Epithelial cell of proximal tubule (primary cell): ENCODE measurements around the gene CEP152. TPM values are rescaled to one million over a fixed set of nuclear protein-coding genes. Genes with fewer than 3 reads are reported as not detected.

Source experiments
- DNase-seq: peaks from one replicate; pipeline ENCODE4 v3.0.0-alpha.2; 2011; ENCODE audit warnings: low read depth
- H3K4me3 ChIP-seq: 2 replicates; pipeline ENCODE4 v1.5.1; 2011; ENCODE audit warnings: low read depth, mild to moderate bottlenecking, low read length
- total RNA-seq: library from RNA; depleted of rRNA; stranded (reverse); fragments of >200 nt; gene quantifications from 2 replicates; pipeline ENCODE4 v1.2.3, GENCODE V29; 2015
- TF ChIP-seq, protein P1 (sequence below): conservative IDR thresholded peaks from 2 replicates; pipeline ENCODE4 v1.5.1; 2012; ENCODE audit warnings: low read depth, mild to moderate bottlenecking, low read length

CEP152 gene
- total RNA-seq, 1 donor from 2014 or later: 14.1 TPM

DNA sequence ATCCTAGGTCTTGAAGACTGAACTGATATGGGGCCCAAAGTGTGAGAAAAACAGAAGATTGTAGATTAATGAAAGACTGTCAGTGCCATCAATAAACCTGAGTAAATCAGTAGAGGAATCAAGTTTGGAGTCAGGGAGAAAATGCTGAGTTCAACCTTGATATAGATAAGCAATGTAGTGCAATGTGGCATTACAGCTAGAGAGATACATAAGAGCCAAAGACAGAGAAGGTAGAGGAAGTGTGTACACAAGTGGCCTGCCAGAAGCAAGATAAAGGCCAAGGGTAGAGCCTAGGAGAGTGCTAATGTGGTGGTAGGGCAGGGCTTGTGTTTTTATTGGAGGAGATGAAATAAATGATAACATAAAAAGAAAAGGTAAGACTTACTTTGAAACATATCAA lies 41.1 kb upstream of the CEP152 start:
- no peak for DNase-seq
- TF ChIP-seq, protein P1, sequence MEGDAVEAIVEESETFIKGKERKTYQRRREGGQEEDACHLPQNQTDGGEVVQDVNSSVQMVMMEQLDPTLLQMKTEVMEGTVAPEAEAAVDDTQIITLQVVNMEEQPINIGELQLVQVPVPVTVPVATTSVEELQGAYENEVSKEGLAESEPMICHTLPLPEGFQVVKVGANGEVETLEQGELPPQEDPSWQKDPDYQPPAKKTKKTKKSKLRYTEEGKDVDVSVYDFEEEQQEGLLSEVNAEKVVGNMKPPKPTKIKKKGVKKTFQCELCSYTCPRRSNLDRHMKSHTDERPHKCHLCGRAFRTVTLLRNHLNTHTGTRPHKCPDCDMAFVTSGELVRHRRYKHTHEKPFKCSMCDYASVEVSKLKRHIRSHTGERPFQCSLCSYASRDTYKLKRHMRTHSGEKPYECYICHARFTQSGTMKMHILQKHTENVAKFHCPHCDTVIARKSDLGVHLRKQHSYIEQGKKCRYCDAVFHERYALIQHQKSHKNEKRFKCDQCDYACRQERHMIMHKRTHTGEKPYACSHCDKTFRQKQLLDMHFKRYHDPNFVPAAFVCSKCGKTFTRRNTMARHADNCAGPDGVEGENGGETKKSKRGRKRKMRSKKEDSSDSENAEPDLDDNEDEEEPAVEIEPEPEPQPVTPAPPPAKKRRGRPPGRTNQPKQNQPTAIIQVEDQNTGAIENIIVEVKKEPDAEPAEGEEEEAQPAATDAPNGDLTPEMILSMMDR: no peak
- H3K4me3 ChIP-seq: no peak overlapping the region

DNA sequence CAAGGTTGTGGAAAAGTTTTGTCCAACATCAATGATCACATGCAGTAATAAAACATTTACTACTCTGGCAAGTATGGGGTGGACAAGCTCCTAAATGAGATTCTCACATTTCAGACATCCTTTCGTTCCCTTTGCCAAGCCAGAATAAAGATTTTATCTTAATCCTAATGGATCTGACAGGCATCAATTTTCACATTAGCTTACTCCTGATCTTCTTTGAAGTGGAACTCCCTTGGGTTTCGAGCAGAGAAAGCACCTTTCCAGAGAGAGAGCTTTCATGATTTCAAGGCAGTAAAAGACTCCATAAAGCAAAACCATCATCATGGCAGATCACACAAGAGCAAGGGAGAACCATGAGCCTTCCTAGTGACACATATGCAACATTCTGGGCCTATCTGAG lies 39.8 kb upstream of the CEP152 start:
- DNase-seq: no peak
- H3K4me3 ChIP-seq: no peak overlapping the region
- TF ChIP-seq, protein P1: no peak

DNA sequence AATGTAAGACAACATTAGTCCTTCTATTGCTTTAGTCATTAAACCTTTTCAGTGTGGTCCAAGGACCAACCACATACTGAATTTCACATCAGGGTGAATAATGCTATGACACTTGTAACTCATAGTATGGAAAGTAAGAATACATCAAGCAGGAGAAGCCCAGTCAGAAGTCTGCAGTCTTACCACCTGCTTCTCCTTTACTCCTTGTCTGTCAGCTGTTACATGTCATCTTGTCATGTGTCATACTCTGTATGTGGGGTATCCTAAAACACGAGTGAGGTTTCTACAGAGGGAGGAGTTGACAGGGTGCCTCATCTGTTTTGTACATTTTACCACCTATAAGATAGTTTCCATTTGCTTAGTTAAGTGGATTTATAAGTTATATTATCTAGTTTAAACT lies 34.3 kb upstream of the CEP152 start:
- no peak for DNase-seq
- no peak overlapping the region for H3K4me3 ChIP-seq
- TF ChIP-seq, protein P1: no peak

DNA sequence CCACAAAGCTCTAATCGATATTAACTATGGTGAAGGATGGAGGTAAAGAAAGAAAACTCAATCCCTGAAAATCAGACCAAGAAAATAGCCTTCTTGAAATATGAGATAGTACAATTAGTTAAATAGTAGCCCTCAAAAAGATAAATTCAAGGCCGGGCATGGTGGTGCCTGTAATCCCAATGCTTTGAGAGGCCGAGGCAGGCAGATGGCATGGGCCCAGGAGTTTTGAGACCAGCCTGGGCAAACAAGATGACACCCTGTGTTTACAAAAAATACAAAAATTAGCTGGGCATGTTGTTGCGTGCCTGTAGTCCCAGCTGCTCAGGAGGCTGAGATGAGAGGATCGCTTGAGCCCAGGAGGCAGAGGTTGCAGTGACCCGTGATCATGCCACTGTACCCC lies 31.6 kb upstream of the CEP152 start:
- TF ChIP-seq, protein P1: no peak
- H3K4me3 ChIP-seq: no peak overlapping the region
- DNase-seq: no peak

DNA sequence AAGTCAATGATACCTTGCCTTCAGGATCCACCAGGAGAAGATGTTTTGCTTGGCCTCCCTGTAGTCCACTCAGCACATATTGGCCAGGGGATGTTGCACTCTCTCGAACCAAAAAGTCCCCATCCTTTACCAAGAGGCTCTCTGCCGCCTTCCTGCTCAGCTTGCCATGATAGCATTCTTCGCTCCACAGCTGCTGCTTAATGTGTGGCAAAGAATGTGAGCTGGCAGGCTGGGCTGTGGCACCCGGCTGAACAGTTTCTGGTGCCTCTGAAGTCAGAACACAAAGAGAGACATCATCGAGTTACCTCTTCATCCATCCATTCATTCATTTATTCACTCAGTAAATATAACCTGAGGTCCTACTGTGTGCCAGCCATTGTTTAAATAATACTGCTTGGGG lies 23.9 kb upstream of the CEP152 start:
- TF ChIP-seq, protein P1: no peak
- no peak overlapping the region for H3K4me3 ChIP-seq
- DNase-seq: no peak

DNA sequence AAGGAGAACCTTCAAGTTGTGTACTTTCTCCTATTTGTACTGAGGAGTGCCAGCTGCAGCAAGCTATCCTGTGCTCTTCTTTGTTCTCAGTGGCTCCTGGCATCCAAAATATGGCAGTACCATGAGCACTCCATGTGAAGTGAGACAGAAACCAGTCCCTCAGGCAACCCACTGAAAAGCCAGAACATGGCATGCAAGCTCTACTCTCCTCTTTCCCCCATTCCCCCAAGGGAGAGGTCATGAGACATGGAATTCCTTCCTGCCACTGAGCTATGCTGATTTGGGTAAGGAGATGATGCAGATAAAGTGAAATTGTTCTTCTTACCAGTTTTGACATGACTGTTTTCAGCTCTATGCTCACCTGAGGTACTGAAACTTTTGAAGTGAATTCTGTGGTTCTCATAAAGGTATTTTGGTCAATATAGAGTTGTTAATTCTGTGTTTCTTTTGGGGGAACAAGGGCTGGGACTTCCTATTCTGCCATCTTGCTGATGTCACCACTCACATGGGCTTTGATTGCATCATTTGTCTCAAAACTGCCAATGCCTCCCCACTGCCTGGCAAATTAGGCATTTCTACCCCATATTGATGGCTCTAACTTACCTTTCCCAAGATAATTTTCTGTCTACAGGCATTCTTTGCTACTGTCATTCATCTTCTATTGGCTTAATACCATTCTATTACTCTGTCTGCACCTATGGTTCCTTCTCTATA lies 22.8 kb upstream of the CEP152 start:
- TF ChIP-seq, protein P1: no peak
- no peak overlapping the region for H3K4me3 ChIP-seq
- no peak for DNase-seq

DNA sequence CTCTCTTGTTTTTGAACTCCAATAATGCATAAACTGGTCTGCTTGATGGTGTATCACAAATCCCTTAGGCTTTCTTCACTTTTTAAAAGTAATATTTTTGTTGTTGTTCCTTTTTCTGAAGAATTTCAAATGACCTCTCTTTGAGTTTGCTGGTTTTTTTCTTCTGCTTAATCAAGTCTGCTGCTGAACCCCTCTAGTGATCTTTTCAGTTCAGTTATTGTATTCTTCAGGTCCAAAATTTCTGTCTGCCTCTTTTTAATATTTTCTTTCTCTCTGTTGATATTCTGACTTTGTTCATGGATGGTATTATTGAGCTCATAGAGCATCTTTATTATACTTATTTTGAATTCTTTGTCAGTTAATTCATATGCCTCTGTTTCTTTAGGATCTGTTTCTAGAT lies 21.8 kb upstream of the CEP152 start:
- TF ChIP-seq, protein P1: no peak
- no peak for DNase-seq
- H3K4me3 ChIP-seq: no peak overlapping the region
